ENCODE results near the gene MCU. TPM values are rescaled to one million over a fixed set of nuclear protein-coding genes. Genes with fewer than 3 reads are reported as not detected.
A peak's percentile ranks its signal among the peaks of the same experiment; 100 is the strongest.

The MCU gene
- total and polyA plus RNA-seq, 2 of the 8 experiments (the other 6 are each of a cell fraction or from before 2014, with no cell fraction given), result 51.6 to 62.2 TPM

- no peak overlapping the region; the same call in 1 of the 2 replicates for H2BK20ac ChIP-seq (ENCODE audit: low read length)
- ChIA-PET POLR2A (ENCODE audit: partially characterized antibody) (interaction anchor here (1.4 kb wide), 1 partner anchor 11 kb away, joined by 3 read pairs; no protein-coding TSS in a partner anchor), CTCF (ENCODE audit: partially characterized antibody) (interaction anchor here (0.6 to 2.0 kb wide), 3 partner anchors 14 to 212 kb away, joined by 3 to 8 read pairs (median 3); no protein-coding TSS in a partner anchor)
- H2BK5ac ChIP-seq (ENCODE audit: low read depth, low read length), result no peak overlapping the region
- 89 to 100% methylated on average over 1 to 10 of the region's 11 CpGs for WGBS, 2 experiments (ENCODE audit: extremely low coverage in 1 of 2, insufficient coverage in 1 of 2, insufficient read length in 1 of 2, insufficient replicate concordance in 2 of 2, low coverage in 1 of 2, low lambda C conversion rate in 2 of 2, missing lambda C conversion rate in 1 of 2)
- H2AFZ ChIP-seq (ENCODE audit: low read length), result no peak overlapping the region
- H2BK15ac ChIP-seq (ENCODE audit: low read length), result peak overlapping the region; percentile 41; the same call in 1 of the 2 replicates
- no peak overlapping the region for H3K56ac ChIP-seq (replicated peaks; ENCODE audit: insufficient read length, low read depth, low read length)
- no peak overlapping the region for H4K8ac ChIP-seq (ENCODE audit: extremely low read depth, insufficient read depth, low read length)
- H3K23ac ChIP-seq (ENCODE audit: insufficient read length), result no peak overlapping the region
- H3K14ac ChIP-seq (ENCODE audit: insufficient read length), result no peak overlapping the region
- H3K9me3 ChIP-seq (ENCODE audit: insufficient read depth in 2 of 2, low read depth in 1 of 2, low read length in 1 of 2), result no peaks in the 10 kb centered on the region
- H4K20me1 ChIP-seq (replicated peaks in 1 of 2; ENCODE audit: control insufficient read depth in 1 of 2, insufficient read depth in 2 of 2, low read length in 2 of 2), result no peaks in the 10 kb centered on the region
- H3K27me3 ChIP-seq (replicated peaks in 1 of 4; ENCODE audit: control insufficient read depth in 3 of 4, extremely low read depth in 1 of 4, insufficient read depth in 3 of 4, low read length in 3 of 4), result no peaks in the 10 kb centered on the region
- H3K4me2 ChIP-seq (ENCODE audit: insufficient read depth in 1 of 2, low read depth in 2 of 2, low read length in 2 of 2), result no peak overlapping the region
- no peak overlapping the region for H3K9ac ChIP-seq (replicated peaks in 1 of 4; ENCODE audit: extremely low read depth in 1 of 4, low read depth in 3 of 4, low read length in 3 of 4)
- H3K4ac ChIP-seq (replicated peaks; ENCODE audit: insufficient read length, low read depth, low read length), result no peak overlapping the region
- no peak overlapping the region for H2AK5ac ChIP-seq (ENCODE audit: low read depth, low read length)
- no peak overlapping the region for H3K4me3 ChIP-seq (ENCODE audit: extremely low read depth in 1 of 4, insufficient read depth in 2 of 4, low read depth in 3 of 4, low read length in 4 of 4)
- TF ChIP-seq PHF8 (conservative IDR thresholded peaks at IDR 0.05; ENCODE audit: low read depth, low read length) (no peak), SUZ12 (IDR thresholded peaks at IDR 0.05; ENCODE audit: low read length) (no peak), HDAC2 (IDR thresholded peaks at IDR 0.05; ENCODE audit: borderline replicate concordance in 1 of 2, low read depth in 2 of 2, low read length in 2 of 2) (no peak), SP4 (IDR thresholded peaks at IDR 0.05; ENCODE audit: low read length) (no peak), NANOG (IDR thresholded peaks at IDR 0.05; ENCODE audit: insufficient read depth, low read depth, low read length, poor library complexity, severe bottlenecking) (no peak)
- TF ChIP-seq, protein P1, sequence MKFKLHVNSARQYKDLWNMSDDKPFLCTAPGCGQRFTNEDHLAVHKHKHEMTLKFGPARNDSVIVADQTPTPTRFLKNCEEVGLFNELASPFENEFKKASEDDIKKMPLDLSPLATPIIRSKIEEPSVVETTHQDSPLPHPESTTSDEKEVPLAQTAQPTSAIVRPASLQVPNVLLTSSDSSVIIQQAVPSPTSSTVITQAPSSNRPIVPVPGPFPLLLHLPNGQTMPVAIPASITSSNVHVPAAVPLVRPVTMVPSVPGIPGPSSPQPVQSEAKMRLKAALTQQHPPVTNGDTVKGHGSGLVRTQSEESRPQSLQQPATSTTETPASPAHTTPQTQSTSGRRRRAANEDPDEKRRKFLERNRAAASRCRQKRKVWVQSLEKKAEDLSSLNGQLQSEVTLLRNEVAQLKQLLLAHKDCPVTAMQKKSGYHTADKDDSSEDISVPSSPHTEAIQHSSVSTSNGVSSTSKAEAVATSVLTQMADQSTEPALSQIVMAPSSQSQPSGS (IDR thresholded peaks at IDR 0.05; ENCODE audit: low read length), result no peak
- H2BK12ac ChIP-seq (ENCODE audit: low read depth, low read length), result no peak overlapping the region
- DNase-seq (ENCODE audit: low read depth in 1 of 2, low spot score in 2 of 2) (no peak), FAIRE-seq (no peak)
- H3K4me1 ChIP-seq (replicated peaks in 1 of 4; ENCODE audit: control insufficient read depth in 3 of 4, insufficient read depth in 4 of 4, low read length in 3 of 4), result peaks cover 0 to 3% (median 0%) of the 10 kb centered on the region in 4 experiments; a peak in 2 of 7 replicates
- H3K18ac ChIP-seq (ENCODE audit: extremely low read depth, low read length), result no peak overlapping the region
- no peaks in the 10 kb centered on the region for H3K23me2 ChIP-seq (ENCODE audit: low read depth, low read length)
- H3K79me1 ChIP-seq (ENCODE audit: low read depth, low read length), result no peaks in the 10 kb centered on the region
- no peak overlapping the region for H2BK120ac ChIP-seq (replicated peaks; ENCODE audit: low read depth, low read length)
- H3K36me3 ChIP-seq (ENCODE audit: control insufficient read depth in 2 of 4, insufficient read depth in 4 of 4, low read length in 3 of 4), result no peaks in the 10 kb centered on the region
- H4K5ac ChIP-seq (ENCODE audit: insufficient read length, low read depth, low read length), result no peak overlapping the region
- no peaks in the 10 kb centered on the region for H3K79me2 ChIP-seq (ENCODE audit: control insufficient read depth in 1 of 2, insufficient read depth in 2 of 2, low read length in 2 of 2)
- no peak overlapping the region for H3K27ac ChIP-seq (ENCODE audit: low read depth, low read length)
- peak overlapping the region; percentile 23 for H4K91ac ChIP-seq (replicated peaks; ENCODE audit: insufficient read length, low read length)
These were observed 203.4 kb downstream of the MCU start for GRCh38 chr10:72895236-72895850.
